ENCODE data around the gene L3MBTL3. TPM values are rescaled to one million over a fixed set of nuclear protein-coding genes. Genes with fewer than 3 reads are reported as not detected.

L3MBTL3 gene
- total and polyA plus RNA-seq, 9 donors = 6.5 to 17.9 (median 13.5) TPM

DNA sequence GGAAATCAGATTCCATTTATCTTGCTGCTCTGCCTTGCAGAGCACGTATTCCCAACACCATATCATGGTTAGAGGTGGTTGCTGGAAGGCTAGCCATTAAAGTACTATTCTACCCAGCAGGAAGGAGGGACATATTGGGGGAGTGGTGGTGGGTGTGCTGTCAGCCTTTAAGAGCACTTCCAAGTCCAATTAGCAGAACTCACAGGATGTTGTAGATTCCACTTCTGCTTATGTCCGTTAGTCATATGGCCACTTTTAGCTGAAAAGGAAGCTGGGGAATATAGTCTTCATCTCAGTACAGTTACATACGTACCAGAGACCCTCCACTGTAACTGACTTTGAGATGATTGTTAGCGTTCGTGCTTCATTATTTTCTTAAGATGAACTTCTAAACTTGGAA lies 109.9 kb downstream of the L3MBTL3 start:
- Histone ChIP-seq H3K27me3 (no peaks in the 10 kb centered on the region), H3K4me1 (ENCODE audit: insufficient read depth) (peaks cover 2% of the 10 kb centered on the region), H3K27ac (no peak overlapping the region), H3K36me3 (no peaks in the 10 kb centered on the region), H3K4me3 (no peak overlapping the region), H3K9me3 (no peaks in the 10 kb centered on the region)
- no peak for TF ChIP-seq POLR2A (IDR thresholded peaks at IDR 0.05)
- no peak for TF ChIP-seq EP300 (IDR thresholded peaks at IDR 0.05)
- TF ChIP-seq, protein P1, sequence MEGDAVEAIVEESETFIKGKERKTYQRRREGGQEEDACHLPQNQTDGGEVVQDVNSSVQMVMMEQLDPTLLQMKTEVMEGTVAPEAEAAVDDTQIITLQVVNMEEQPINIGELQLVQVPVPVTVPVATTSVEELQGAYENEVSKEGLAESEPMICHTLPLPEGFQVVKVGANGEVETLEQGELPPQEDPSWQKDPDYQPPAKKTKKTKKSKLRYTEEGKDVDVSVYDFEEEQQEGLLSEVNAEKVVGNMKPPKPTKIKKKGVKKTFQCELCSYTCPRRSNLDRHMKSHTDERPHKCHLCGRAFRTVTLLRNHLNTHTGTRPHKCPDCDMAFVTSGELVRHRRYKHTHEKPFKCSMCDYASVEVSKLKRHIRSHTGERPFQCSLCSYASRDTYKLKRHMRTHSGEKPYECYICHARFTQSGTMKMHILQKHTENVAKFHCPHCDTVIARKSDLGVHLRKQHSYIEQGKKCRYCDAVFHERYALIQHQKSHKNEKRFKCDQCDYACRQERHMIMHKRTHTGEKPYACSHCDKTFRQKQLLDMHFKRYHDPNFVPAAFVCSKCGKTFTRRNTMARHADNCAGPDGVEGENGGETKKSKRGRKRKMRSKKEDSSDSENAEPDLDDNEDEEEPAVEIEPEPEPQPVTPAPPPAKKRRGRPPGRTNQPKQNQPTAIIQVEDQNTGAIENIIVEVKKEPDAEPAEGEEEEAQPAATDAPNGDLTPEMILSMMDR (IDR thresholded peaks at IDR 0.05) = no peak
- no peak for DNase-seq
- 95 to 96% (median 95%) methylated on average over 5 of the region's 5 CpGs for WGBS, 3 donors
- intact Hi-C loops (cut with DNase I) = no loop called here

DNA sequence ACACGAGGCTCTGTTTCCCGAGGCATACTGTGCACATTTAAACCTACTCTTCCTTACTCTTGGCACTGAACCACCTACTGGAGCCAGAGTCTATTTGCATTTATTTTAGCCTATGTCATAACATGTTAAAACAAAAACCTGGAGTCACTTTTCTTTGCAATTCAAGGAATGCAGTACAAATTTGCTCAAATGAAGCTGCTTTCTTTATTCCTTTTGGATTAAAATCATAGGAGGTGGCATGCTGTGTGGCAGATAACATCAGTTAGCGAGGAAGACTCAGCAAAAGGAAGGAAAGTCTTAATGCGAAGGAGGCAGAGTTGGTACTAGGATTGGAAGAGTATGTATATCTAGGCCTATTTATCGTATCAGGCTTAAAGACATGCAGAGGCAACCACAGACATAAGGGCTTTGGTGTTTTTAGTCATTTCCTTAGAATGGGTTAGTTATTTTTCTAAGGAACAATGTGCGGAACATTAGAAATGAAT lies 111.4 kb downstream of the L3MBTL3 start:
- no peak overlapping the region for H3K27ac ChIP-seq
- H3K4me1 ChIP-seq (ENCODE audit: insufficient read depth) = no peaks in the 10 kb centered on the region
- no peak overlapping the region for H3K4me3 ChIP-seq
- no peaks in the 10 kb centered on the region for H3K27me3 ChIP-seq
- intact Hi-C loops (cut with DNase I) = no loop called here
- TF ChIP-seq, protein P1 (IDR thresholded peaks at IDR 0.05) = no peak
- TF ChIP-seq EP300 (IDR thresholded peaks at IDR 0.05) (no peak), POLR2A (IDR thresholded peaks at IDR 0.05) (no peak)
- no peak for DNase-seq
- H3K36me3 ChIP-seq = no peaks in the 10 kb centered on the region
- no peaks in the 10 kb centered on the region for H3K9me3 ChIP-seq
- WGBS, 3 donors = 72 to 77% (median 74%) methylated on average over 6 of the region's 6 CpGs

DNA sequence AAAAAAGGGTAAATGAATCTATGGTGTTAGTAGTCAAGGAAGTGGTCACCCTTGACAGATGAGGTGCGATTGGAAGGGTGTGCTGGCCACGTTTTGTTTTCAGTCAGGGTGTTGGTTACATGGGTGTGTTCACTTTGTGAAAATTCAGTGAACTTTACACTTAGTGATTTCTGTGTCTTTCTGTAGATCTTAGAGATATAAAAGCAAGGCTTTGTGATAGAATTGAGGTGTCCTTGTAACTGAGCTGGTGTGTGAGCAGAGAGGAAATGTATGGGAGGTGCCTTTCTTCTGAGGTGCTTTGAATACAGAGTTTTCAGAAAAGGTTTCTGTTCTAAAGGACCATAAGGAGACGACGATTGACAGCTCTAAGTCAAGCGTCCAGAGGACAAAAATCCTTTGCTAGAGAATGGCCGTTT lies 113.9 kb downstream of the L3MBTL3 start:
- Histone ChIP-seq H3K27me3 (no peaks in the 10 kb centered on the region), H3K4me3 (no peak overlapping the region), H3K27ac (no peak overlapping the region), H3K4me1 (ENCODE audit: insufficient read depth) (no peaks in the 10 kb centered on the region), H3K9me3 (no peaks in the 10 kb centered on the region), H3K36me3 (no peaks in the 10 kb centered on the region)
- WGBS, 3 donors = 64 to 87% (median 86%) methylated on average over 6 of the region's 6 CpGs
- intact Hi-C loops (cut with DNase I) = no loop called here
- TF ChIP-seq, protein P1 (IDR thresholded peaks at IDR 0.05) = no peak
- TF ChIP-seq POLR2A (IDR thresholded peaks at IDR 0.05) (no peak), EP300 (IDR thresholded peaks at IDR 0.05) (no peak)
- DNase-seq = no peak

DNA sequence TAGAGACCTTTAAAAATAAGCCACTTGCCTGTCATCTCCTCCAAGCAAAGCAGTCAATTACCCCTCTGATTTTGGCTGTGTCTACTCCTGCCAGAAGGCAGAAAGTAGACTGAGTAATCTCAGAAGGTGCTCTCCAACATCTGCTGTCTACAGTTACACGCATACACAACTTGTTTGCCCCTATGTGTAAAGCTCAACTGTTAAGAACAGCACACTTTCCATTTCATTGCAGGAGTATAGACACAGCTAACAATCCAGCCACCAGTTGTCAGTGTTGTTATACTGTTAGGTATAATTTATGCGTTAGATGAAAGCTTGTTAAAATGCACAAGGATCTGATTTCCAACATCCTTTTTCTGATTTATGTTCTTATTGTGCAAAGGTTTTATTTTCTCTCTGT lies 116.2 kb downstream of the L3MBTL3 start:
- Histone ChIP-seq H3K9me3 (no peaks in the 10 kb centered on the region), H3K27ac (no peak overlapping the region), H3K36me3 (no peaks in the 10 kb centered on the region), H3K4me3 (no peak overlapping the region), H3K4me1 (ENCODE audit: insufficient read depth) (no peaks in the 10 kb centered on the region), H3K27me3 (no peaks in the 10 kb centered on the region)
- WGBS, 3 donors = 67 to 87% (median 81%) methylated on average over 2 of the region's 2 CpGs
- intact Hi-C loops (cut with DNase I) = no loop called here
- DNase-seq = no peak
- TF ChIP-seq POLR2A (IDR thresholded peaks at IDR 0.05) = no peak
- TF ChIP-seq, protein P1 (IDR thresholded peaks at IDR 0.05) = no peak
- TF ChIP-seq EP300 (IDR thresholded peaks at IDR 0.05) = no peak
